UCSD-AML1 (cell line): ENCODE measurements around the gene CCDC73.
"Not testable (repeated sequence)": the region's sequence is repeated elsewhere in the genome, so short reads cannot be mapped to it uniquely, and the experiment has no call there.

Source experiments
- DNase-seq: peaks from one replicate; lab custom pipeline; 2025; ENCODE audit not compliant: unreplicated experiment; lab: John Stamatoyannopoulos, UW

Gene CCDC73

DNA sequence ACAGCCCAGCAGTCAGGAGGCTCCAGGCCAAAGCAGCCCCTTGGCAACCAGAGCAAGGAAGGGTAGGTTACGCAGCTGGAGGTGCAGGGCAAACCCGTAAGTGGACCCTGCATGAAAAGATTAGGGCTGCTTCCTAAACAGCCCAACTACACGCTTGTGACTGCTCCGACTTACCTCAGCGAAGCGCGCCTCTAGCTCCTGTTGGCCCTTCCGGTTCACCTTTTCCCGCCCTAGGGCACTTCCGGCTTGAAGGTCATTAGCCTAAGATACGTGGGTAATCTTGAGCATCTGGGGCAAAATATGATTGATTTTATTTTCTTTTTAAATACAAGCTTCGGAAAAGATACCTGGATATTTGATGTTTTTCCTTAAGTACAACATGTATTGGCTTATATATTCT is at the start of gene CCDC73:
CCDC73 (minus strand) TSS at position 224 of the 400 bp plus-strand sequence. CDS start 34,419 bp downstream, outside the sequence.
- no peak for DNase-seq

DNA sequence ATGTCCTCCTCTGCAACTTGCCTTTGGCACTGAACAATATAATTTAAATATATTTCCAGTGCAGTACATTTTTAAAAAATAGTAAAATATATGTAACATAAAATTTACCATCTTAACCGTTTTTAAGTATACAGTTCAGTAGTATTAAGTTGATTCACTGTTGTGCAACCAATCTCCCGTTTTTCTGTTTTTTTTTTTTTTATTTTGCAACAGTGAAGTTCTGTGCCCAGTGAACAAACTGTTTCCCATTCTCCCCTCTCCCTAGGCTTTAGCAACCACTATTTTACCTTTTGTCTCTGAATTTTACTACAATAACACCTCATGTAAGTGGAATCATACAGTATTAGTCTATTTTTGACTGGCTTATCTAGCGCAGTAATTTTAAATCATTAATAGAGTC is 49.1 kb upstream of the CCDC73 start:
- DNase-seq = no peak

DNA sequence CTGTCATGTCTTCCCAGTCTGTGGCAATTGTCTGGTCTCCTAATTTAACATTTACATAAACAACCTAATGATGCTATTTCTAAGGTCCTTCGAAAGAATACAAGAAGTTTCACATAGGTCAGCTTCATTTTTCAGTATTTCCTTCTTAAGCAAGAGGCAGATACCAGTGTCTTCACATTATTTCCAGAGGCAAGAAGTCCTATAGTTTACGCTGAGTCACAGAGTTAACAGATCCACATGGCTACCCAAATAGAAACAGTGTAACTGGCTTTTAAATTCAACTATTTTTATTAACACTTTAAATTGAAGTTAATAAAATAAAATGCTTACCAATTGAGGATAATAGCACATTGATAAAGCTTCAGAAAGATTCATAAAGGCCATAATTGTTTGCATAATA is 46.1 kb upstream of the CCDC73 start:
- DNase-seq = no peak

DNA sequence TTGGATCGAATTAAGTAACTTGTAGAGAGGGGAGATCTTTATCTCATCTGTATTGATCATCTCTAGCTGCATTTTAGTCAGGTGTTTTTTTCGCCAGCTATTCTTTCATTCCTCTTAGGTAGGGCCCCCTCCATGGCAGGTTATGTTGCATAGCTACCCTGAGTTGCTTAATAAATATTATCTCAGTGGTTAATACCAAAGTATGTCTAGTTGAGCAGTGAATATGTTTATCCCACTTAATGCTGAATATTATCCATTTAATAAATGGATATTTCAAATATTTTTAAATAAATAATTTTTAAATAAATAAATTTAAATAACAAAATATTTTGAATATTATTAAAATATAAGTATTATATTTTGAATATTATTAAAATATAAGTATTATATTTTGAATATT is 44.8 kb upstream of the CCDC73 start:
- DNase-seq = no peak

DNA sequence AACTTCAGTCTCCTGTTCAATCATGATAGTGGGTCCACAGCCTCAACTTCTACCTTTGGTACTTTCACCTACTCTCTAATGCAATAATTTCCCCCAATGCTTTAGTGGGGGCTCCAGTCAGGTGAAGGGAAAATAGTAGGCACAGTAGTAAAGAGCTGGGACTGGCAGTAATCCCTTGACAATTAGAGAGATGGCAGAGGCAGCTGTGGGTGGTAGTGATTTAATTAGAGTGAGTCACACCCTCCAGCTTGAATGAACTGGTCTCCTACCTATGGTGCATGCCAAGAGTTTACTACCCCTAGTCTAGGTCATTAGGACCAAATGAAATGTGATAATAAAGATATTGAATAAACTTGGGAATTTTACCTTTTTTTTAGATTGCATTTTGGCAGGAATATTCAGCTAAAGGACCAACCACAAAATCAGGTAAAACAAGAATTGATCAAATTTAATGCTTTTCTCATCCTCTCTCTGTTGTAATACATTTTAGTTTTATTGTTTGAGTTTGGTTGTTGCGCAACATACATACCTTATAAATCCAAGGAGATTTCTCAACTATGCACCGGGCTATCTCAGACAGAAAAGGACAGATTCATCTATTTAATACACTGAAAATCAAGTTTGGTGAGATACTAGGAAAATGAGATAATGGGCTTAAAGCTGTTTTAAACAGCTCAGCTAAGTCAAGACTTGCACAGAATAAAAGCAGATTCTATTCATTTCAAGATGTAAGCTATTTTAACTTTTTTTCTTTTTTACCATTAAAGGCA is 44.2 kb upstream of the CCDC73 start:
- no peak for DNase-seq

DNA sequence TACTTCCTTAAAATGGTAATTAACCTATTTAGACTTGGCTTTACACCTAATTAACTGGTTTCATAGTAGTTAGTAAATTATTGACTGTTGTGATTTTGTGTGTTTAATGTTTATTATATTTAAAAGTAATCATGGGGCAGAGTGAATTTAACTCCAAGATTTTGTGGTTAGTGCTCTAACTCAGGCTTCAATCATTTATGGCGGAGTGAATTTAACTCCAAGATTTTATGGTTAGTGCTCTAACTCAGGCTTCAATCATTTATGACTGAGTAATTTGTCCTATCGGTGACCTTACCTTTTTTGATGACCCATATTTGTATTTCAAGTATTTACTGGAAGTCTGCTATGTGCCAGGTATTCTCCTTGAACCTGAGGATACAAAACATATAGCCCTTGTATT is 42.5 kb upstream of the CCDC73 start:
- DNase-seq = no peak

DNA sequence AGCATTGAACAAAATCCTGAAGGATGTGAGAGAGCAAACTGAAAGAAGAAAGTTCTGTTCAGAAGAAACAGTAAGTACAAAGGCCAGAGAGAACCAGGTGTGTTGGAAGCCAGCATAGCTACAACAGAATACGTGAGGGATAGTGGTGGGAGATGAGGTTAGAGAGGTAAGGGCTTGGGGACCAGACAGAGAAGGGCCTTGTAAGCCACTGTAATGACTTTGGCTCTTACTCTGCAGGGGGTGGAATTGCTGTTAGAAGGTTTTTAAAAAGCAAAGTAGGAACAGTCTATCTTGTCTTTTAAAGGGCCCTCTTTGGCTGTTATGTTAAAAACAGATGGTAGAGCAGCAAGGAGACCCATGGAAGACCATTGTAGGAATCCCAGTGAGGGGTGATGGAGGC is 39.5 kb upstream of the CCDC73 start:
- no peak for DNase-seq

DNA sequence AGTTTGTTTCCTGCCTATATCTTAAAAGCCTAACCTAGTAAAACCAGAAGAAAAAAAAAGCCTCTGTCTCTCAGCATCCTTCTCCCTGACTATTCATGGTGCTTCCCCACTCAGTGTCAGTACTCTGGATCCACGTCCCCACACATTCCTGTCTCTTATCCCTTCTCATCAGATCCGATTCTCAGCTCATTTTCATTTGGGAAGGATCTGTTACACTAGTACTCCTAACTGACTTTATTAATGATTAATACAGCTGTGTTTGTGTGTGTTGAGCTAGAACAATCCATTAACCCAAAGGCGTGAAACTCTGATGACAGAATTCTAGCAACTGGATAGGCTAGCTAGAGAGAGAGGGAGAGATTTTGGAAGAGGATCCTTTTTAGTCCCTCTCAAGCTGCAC is 36.8 kb upstream of the CCDC73 start:
- DNase-seq = no peak

DNA sequence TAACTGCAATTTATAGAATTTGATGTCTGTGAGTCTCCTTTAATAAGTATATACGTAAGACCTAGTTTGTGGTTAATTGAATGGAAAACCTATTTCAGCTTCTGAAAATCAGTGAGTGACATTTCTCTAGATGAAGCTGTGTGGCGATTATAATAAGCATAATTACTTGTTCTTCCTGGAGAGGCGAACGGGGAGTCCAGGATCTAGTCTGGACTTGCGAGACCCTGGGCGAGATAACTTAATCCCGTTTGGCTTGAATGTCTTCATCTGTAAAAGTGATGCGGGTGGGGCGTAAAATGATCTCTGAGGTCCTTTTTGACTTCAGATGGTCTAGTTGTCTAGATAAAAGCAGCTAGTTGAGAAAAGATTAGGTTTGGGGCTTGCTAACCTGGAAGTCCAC is 36.3 kb upstream of the CCDC73 start:
- DNase-seq = no peak

DNA sequence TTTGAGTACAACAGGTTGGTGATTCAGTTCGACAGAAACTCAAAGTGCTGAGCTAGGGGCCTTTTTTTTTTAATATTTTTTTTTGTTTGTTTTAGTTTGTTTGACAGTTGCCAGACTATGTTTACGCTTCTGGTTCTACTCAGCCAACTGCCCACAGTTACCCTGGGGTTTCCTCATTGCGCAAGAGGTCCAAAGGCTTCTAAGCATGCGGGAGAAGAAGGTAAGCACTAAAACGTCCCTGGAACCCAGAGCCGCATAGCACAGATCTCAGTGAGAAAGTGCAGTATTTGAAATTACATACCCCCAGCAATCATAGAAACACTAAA is 35.9 kb upstream of the CCDC73 start:
- DNase-seq = no peak

DNA sequence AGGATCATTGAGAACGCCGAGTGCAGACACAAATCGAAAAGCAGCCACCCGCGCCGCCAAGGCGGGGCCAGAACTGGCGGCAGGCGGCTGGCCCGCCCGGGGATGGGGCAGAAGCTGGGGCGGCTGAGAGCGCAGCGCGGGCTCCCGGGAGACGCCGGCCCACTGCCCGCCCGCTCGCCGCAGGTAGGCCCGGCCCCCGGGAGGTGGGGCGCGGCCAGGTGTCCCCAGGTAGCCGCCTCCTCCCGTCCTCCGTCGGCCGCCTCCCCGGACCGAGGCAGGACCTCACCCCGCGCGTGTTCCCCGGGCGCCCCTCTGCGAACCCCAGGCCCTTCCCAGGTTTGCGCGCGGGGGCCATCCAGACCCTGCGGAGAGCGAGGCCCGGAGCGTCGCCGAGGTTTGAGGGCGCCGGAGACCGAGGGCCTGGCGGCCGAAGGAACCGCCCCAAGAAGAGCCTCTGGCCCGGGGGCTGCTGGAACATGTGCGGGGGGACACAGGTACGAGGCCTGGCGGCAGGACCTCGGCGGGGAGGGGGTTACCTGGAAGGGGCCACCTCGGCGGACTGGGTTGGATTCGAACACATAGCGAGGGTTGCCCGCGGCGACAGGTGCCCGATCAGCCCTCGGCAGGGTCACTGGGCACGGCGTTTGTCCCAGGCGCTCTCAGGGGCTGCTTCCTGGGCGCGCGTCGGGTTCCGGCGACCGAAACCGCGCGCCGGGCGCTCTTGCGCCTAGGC is 35.4 kb upstream of the CCDC73 start, which contains the start of gene PRRG4:
PRRG4 (plus strand) TSS at position 248 of the 733 bp plus-strand sequence. CDS start 603 bp downstream, outside the sequence.
- DNase-seq = peak; percentile 59

DNA sequence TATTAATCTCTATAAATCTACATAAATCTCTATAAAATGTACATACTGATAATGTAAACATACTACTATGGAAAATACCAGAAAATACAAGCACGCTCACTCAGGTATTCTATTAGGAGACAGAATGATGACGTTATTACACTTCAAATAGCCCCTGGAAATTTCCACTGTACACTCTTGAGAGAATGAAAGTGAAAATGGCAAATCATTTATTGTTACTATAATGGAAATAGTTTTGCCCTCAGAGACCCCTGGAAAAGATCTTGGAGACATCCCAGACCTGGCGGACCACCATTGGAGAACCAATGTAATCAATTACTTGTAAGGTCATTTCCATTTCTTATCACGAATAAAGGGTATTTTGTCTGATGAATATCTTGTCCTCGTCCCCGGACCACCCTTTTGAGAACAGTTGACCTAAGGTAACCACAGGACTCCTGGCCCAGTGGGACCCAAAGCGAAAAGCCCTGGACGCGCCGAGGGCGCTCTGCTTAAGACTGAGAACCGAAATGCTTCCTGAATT is 34.8 kb upstream of the CCDC73 start:
- DNase-seq = no peak

DNA sequence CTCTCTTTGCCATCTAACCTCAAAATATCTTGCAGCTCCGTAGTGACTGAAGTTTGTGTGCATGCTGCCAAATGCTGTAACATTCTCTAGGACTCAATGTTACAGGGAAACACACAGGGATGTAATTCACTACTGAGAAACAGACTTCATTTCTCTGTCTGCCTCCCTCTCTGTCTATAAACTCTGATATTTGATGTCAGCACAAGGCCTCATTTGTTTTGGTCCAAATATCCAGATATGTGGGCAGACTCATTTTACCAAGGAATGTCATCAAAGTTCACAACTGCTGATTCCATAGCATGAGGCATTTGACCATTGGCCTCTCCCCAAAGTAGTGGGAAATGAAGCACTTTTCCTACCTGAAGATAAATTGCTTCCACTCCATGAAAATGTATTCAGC is 32.8 kb upstream of the CCDC73 start:
- DNase-seq = no peak

DNA sequence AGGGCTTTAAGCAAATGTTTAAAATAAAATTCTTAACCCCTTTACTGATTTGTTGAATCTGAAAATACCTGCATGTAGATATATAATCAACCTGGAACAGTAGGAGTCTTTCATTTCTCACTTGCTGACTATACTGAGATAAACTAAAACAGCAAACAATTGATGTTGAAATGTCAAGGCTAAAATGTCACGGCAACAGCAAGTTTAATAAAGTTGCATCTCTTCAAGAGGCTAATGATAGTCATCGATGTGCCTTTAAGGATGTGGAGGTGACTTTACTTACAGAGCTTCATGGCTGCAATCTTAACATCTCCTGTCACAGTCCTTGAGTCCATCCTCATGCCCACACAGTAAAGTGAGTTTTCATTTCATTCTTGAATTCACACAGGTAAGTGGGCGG is 31.7 kb upstream of the CCDC73 start:
- DNase-seq = no peak

DNA sequence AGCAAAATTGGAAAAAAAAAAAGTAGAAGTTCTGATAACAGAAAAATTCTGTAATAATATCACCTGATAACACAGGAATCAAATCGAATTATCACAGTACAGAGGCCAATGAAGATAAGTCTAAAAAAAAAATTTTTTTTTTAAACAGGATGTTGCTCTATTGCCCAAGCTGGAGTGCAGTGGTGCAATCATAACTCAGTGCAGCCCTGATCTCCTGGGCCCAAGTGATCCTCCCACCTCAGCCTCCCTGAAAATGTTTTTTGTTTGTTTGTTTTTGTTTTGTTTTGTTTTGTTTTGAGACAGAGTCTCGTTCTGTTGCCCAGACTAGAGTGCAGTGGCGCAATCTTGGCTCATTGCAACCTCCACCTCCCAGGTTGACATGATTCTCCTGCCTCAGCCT is 29.2 kb upstream of the CCDC73 start:
- DNase-seq = not testable (repeated sequence)

DNA sequence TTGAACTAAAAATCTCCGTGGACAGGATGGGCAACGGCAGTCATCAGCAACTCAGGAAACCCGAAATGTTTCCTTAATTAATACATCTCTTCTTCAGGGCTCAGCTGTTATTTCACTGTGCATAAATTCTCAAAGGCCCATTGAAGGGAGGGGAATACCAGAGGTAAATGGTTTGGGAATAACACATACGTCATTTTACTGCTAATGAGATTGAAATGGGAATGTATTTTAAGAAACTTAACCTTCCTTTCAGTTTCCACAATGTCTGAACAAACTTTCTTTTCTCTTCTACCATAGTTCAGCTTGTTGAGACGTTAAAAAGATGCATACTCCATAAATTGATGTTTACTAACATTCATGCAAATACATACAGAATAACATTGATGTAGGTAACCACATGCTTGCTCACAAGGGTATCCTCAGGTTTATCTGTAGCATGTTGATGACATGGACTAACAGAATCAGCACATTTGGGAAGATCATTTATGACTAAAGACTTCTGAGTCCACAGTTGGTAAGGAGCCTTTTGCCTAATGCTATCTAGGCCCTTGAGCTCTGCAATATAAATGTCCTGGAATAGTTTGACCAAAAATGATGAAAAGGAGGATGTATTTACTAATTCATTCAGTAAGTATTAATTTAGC is 27.6 kb upstream of the CCDC73 start:
- DNase-seq = no peak

DNA sequence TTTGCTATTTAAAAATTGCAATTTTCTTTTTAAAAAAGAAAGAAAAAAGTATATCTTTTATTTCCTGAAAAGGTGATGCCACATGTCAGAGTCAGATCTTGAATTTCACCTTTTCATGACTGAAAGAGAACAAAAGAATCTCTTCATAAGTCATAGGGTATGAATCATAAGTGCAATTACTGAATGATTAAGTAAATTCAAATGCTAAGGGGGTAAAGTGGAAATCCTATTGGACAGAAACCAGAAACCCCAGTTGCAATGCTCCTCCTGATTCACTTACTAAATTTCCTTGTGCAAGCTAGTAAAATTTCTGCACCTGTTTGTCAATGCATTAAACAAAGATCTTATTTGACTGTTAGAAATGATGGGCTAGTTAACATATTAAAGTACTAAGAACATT is 27.1 kb upstream of the CCDC73 start:
- DNase-seq = no peak

DNA sequence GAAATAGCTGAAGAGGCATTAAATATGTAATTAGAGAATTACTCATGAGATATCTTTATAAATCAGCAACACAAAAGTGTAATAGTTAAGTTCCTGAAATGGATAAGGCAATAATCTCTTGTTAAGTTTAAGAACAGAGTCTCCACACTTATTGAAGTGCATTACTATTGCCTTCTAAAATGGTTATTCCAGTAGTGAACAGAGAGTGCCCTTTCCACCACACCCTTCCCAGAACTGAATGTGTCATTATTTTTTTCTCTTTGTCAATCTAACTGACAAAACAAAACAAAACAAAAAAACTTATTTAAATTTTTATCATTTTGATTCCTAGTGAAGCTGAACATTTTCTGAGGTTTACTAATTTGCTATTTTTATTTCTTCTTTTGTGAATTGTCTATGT is 26.0 kb upstream of the CCDC73 start:
- DNase-seq = no peak

DNA sequence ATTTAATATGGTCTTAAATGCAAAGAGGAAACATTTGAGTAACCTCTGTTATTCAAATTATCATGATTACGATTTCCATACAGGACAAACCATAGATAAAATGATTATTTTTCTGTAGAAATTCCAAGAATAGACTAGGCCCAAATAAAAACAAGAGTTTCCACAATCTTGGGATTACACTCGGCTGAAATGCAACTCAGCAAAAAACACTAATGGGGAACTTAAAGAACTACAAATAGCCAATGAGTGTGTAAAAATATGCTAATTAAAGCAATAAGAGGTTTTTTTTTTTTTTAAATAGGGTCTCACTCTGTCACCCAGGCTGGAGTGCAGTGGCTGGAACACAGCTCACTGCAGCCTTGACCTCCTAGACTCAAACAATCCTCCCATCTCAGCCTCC is 24.7 kb upstream of the CCDC73 start:
- no peak for DNase-seq

DNA sequence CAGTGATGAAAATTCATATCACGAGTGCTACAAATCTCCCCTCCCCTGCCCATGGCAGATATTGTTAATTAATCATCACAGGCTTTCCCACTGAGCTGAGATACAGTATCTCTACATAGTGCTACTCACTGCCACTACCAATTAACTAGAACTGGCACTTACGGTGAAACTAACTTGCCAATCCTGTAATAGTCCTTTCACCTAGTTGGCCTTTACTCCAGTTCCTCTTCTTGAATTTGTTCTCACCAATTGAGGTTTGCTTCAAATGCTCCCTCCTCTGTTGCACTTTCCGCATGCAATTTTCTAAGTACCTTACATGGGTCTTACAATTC is 23.4 kb upstream of the CCDC73 start:
- no peak for DNase-seq

DNA sequence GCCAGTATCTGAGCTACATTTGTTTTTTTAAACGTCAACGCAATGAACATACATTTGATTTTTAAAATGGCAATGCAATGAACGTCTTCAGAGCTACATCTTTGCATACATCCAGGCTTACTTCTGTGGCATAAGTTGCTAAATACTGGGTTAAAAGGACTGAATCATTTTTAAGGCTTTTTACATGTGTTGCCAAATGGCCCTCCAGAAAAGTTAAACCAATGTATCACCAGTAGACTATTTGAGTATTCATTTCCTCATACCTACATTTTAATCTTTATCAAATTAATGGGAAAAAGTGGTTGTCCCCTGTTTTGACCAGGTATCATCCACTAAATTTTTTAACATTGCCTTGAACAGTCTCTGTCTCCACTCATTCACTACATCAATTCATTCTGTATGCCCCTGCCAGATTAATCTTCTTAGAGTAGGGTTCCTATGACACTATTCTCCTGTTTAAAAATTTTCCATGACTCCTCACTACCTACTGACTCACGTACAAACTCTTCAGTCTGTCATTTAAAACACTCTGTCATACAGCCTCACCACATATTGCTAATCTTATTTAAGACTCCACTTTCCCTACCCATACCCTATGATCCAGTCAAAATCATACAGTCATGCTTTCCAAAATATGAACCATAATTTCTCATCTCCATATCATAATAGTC is 22.9 kb upstream of the CCDC73 start:
- no peak for DNase-seq

DNA sequence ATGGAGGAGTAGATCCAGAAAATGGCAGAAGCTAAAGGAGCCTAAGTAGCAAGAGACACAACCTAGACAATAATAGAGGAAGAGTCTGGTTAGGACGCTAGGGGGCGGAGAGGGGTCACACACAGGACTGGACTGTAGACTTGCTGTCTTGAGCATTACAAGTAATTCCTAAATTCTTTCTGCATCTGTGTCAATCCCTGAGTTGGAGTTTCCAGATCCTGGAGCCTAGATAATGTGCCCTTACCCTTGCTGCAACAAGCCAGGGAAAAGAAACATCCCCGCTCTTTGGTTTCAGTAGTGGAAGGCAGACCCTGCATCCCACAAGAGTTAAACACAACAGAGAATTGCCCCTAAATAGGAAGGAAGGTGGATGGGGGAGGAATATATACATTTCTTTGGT is 14.9 kb upstream of the CCDC73 start:
- peak; percentile 45 for DNase-seq
